Measurements from ENCODE around the gene SNCG. TPM values are rescaled to one million over a fixed set of nuclear protein-coding genes. Genes with fewer than 3 reads are reported as not detected.

SNCG gene
- total and polyA plus RNA-seq, 4 experiments from 2014 or later: not detected

DNA sequence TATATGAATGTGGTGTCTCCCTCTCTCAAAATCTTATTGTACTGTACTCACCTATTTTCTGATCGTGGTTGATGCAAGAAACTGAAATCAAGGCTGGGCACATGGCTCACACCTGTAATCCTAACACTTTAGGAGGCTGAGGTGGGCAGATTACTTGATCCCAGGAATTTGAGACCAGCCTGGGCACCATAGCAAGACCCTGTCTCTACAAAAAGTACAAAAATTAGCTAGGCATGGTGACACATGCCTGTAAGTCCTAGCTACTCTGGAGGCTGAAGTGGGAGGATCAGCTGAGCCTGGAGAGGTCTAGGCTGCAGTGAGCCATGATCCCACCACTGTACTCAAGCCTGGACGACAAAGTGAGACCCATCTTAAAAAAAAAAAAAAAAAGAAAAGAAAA, 17.0 kb upstream of the SNCG start:
- ChIA-PET POLR2A (ENCODE audit: partially characterized antibody) (interaction anchor here (1.1 kb wide), 1 partner anchor 9 kb away, joined by 3 read pairs; no protein-coding TSS in a partner anchor), CTCF (ENCODE audit: partially characterized antibody) (interaction anchor here (1.1 to 6.7 kb wide), 5 partner anchors 10 to 33 kb away, joined by 3 to 97 read pairs (median 32); partner anchors contain the start of gene ADIRF)
- Histone ChIP-seq H3K27ac (ENCODE audit: low read depth, low read length) (no peak overlapping the region), H3K9me3 (ENCODE audit: control insufficient read depth in 1 of 2, low read length in 2 of 2) (no peaks in the 10 kb centered on the region), H3K4me3 (ENCODE audit: low read length in 2 of 2) (no peak overlapping the region), H3K27me3 (ENCODE audit: insufficient read depth, low read length) (no peaks in the 10 kb centered on the region), H3K4me1 (ENCODE audit: insufficient read depth, low read length) (no peaks in the 10 kb centered on the region), H3K36me3 (ENCODE audit: insufficient read depth, low read length) (no peaks in the 10 kb centered on the region)
- Mint-ChIP-seq H3K4me3 (no peak overlapping the region), H3K4me1 (peaks cover 0 to 7% (median 3%) of the 10 kb centered on the region in 4 donors), H3K9me3 (peaks cover 0 to 3% (median 0%) of the 10 kb centered on the region in 8 donors), H3K27ac (no peak overlapping the region), H3K27me3 (no peaks in the 10 kb centered on the region), H3K36me3 (no peaks in the 10 kb centered on the region)
- DNase-seq: no peak
- intact Hi-C loops (cut with micrococcal nuclease): no loop called here

DNA sequence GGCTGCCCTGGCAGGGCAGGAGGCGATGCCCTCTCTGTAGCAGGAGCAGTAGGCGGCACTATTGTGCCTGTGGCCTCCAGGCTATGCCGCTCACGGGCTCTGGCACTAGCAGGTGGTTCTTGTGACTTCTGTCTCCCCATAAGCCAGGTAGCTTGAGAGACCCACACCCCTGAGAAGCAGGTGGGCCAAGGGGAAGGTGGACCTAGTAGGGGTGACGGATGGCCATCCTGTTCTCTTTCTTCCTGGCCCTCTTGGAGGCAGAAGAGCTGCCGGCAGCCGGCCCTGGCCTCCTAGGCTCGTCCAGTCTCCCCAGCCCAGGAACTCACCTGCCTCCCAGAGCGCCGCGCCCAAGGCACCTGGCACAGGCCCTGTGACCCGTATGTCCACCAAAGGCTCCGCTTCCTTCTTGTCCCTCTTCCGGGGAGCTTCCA, 16.4 kb upstream of the SNCG start:
- intact Hi-C loops (cut with micrococcal nuclease): no loop called here
- Histone ChIP-seq H3K9me3 (ENCODE audit: control insufficient read depth in 1 of 2, low read length in 2 of 2) (no peaks in the 10 kb centered on the region), H3K4me1 (ENCODE audit: insufficient read depth, low read length) (no peaks in the 10 kb centered on the region), H3K27ac (ENCODE audit: low read depth, low read length) (no peak overlapping the region), H3K4me3 (ENCODE audit: low read length in 2 of 2) (no peak overlapping the region), H3K27me3 (ENCODE audit: insufficient read depth, low read length) (no peaks in the 10 kb centered on the region), H3K36me3 (ENCODE audit: insufficient read depth, low read length) (no peaks in the 10 kb centered on the region)
- ChIA-PET CTCF (ENCODE audit: partially characterized antibody) (interaction anchor here (5.7 to 6.7 kb wide), 2 partner anchors 9 to 26 kb away, joined by 35 to 97 read pairs; partner anchors contain the start of gene ADIRF), POLR2A (ENCODE audit: partially characterized antibody) (interaction anchor here (1.0 to 1.1 kb wide), 2 partner anchors 8 to 29 kb away, joined by 3 to 4 read pairs; no protein-coding TSS in a partner anchor)
- H3K9me3 Mint-ChIP-seq: peaks cover 0 to 3% (median 0%) of the 10 kb centered on the region in 8 donors
- no peak for DNase-seq
- no peaks in the 10 kb centered on the region for H3K36me3 Mint-ChIP-seq
- no peak overlapping the region for H3K4me3 Mint-ChIP-seq
- peaks cover 0 to 7% (median 5%) of the 10 kb centered on the region in 4 donors for H3K4me1 Mint-ChIP-seq
- peaks cover 0 to 3% of the 10 kb centered on the region in 2 donors for H3K27me3 Mint-ChIP-seq
- H3K27ac Mint-ChIP-seq: no peak overlapping the region

DNA sequence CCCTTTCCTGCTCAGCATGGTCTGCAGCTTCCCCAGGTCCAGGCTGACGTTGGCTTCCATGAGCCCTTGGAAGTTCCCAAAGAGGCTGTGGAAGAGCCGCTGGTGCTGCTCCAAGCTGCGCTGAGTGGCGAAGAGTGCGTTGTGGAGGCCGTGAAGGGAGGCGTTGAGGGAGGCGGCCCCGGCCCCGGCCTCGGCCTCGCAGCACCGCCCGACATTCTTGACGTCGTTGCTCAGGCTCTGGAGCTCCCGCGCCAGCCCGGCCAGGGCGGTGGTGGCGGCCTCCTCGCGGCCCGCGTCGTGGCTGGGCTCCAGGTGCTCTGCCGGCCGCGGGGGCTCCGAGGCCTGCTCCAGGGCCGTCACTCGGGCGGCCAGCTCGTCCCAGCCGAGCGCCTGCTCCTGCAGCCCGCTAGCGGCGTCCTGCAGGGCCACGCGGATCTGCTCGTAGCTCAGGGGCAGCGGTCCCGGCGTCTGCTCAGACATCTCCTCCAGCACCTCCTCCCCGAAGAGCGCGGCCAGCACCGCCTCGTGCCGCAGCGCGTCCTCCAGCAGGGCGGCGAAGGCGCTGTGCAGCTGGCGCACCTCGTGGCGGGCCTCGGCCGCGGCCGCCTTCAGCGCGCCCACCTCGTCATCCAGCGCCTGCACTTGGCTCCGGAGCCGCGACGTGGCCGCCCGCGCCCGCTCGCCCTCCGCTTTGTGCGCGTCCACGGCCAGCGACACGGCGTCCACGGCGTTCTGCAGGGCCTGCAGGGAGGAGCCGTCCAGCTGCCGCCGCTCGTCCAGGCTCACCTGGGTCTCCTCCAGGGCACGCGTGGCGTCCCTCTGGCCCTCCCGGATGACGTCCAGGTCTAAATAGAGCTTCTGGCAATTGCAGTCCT, 15.7 kb upstream of the SNCG start:
- ChIA-PET CTCF (ENCODE audit: partially characterized antibody) (interaction anchor here (6.7 kb wide), 1 partner anchor 26 kb away, joined by 97 read pairs; the partner anchor contains the start of gene ADIRF), POLR2A (ENCODE audit: partially characterized antibody) (interaction anchor here (1.0 kb wide), 1 partner anchor 28 kb away, joined by 4 read pairs; no protein-coding TSS in a partner anchor)
- intact Hi-C loops (cut with micrococcal nuclease): no loop called here
- no peaks in the 10 kb centered on the region for H3K36me3 Mint-ChIP-seq
- no peaks in the 10 kb centered on the region for H3K36me3 ChIP-seq (ENCODE audit: insufficient read depth, low read length)
- H3K9me3 ChIP-seq (ENCODE audit: control insufficient read depth in 1 of 2, low read length in 2 of 2): no peaks in the 10 kb centered on the region
- peaks cover 0 to 3% of the 10 kb centered on the region in 2 donors for H3K27me3 Mint-ChIP-seq
- H3K4me3 ChIP-seq (ENCODE audit: low read length in 2 of 2): no peak overlapping the region
- H3K9me3 Mint-ChIP-seq: peaks cover 0 to 3% (median 0%) of the 10 kb centered on the region in 8 donors
- H3K27me3 ChIP-seq (ENCODE audit: insufficient read depth, low read length): no peaks in the 10 kb centered on the region
- H3K4me3 Mint-ChIP-seq: no peak overlapping the region
- peaks cover 0 to 7% (median 5%) of the 10 kb centered on the region in 4 donors for H3K4me1 Mint-ChIP-seq
- H3K27ac Mint-ChIP-seq: no peak overlapping the region
- H3K4me1 ChIP-seq (ENCODE audit: insufficient read depth, low read length): no peaks in the 10 kb centered on the region
- no peak for DNase-seq
- H3K27ac ChIP-seq (ENCODE audit: low read depth, low read length): no peak overlapping the region

- POLR2A ChIA-PET (ENCODE audit: partially characterized antibody): interaction anchor here (2.1 kb wide), 1 partner anchor 27 kb away, joined by 8 read pairs; no protein-coding TSS in a partner anchor
Measured at GRCh38 chr10:86943316-86944030, 14.9 kb upstream of the SNCG start.

DNA sequence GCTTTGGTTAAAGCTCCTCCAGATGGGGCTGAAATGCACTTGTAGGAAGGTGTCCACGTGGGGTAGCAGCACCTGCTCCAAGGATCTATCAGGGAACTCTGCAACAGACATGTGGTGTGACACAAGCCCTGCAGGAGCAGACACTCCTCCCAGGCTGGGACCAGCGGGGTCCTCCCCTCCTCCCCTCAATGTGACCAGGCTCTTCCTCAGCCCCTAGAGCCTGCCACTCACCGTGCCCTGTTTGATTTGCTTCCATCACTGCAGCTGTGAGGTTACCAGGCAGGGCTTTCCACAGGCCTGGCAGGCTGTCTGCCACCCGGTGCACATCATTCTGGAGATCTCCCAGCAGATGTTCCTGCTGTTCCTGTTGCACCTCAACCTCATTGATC, 14.4 kb upstream of the SNCG start:
- POLR2A ChIA-PET (ENCODE audit: partially characterized antibody): interaction anchor here (2.1 kb wide), 1 partner anchor 27 kb away, joined by 8 read pairs; no protein-coding TSS in a partner anchor
- peaks cover 0 to 5% (median 0%) of the 10 kb centered on the region in 8 donors for H3K9me3 Mint-ChIP-seq
- peaks cover 7 to 14% (median 9%) of the 10 kb centered on the region in 4 donors for H3K4me1 Mint-ChIP-seq
- H3K27me3 Mint-ChIP-seq: peaks cover 0 to 3% of the 10 kb centered on the region in 2 donors
- CTCF ChIA-PET (ENCODE audit: partially characterized antibody): no interaction called here
- no peak for DNase-seq
- Histone ChIP-seq H3K9me3 (ENCODE audit: control insufficient read depth in 1 of 2, low read length in 2 of 2) (no peaks in the 10 kb centered on the region), H3K27me3 (ENCODE audit: insufficient read depth, low read length) (no peaks in the 10 kb centered on the region), H3K36me3 (ENCODE audit: insufficient read depth, low read length) (no peaks in the 10 kb centered on the region), H3K27ac (ENCODE audit: low read depth, low read length) (no peak overlapping the region), H3K4me1 (ENCODE audit: insufficient read depth, low read length) (no peaks in the 10 kb centered on the region), H3K4me3 (ENCODE audit: low read length in 2 of 2) (no peak overlapping the region)
- peaks cover 0 to 6% of the 10 kb centered on the region in 2 donors for H3K36me3 Mint-ChIP-seq
- H3K27ac Mint-ChIP-seq: peak overlapping the region in 1 of 7 donors; percentile 44
- no peak overlapping the region for H3K4me3 Mint-ChIP-seq
- intact Hi-C loops (cut with micrococcal nuclease): no loop called here

More at GRCh38 chr10:86943316-86944030, 14.9 kb upstream of the SNCG start:
- no peaks in the 10 kb centered on the region for H3K36me3 ChIP-seq (ENCODE audit: insufficient read depth, low read length)
- no peak for DNase-seq
- Mint-ChIP-seq H3K4me1 (peaks cover 4 to 8% (median 7%) of the 10 kb centered on the region in 4 donors), H3K27me3 (peaks cover 0 to 3% of the 10 kb centered on the region in 2 donors), H3K9me3 (peaks cover 0 to 4% (median 0%) of the 10 kb centered on the region in 8 donors), H3K27ac (no peak overlapping the region), H3K4me3 (no peak overlapping the region), H3K36me3 (peaks cover 0 to 5% of the 10 kb centered on the region in 2 donors)
- intact Hi-C loops (cut with micrococcal nuclease): no loop called here
- no peak overlapping the region for H3K27ac ChIP-seq (ENCODE audit: low read depth, low read length)
- no peaks in the 10 kb centered on the region for H3K27me3 ChIP-seq (ENCODE audit: insufficient read depth, low read length)
- H3K9me3 ChIP-seq (ENCODE audit: control insufficient read depth in 1 of 2, low read length in 2 of 2): no peaks in the 10 kb centered on the region
- H3K4me1 ChIP-seq (ENCODE audit: insufficient read depth, low read length): no peaks in the 10 kb centered on the region
- CTCF ChIA-PET (ENCODE audit: partially characterized antibody): interaction anchor here (6.7 kb wide), 1 partner anchor 25 kb away, joined by 97 read pairs; the partner anchor contains the start of gene ADIRF
- no peak overlapping the region for H3K4me3 ChIP-seq (ENCODE audit: low read length in 2 of 2)

- Histone ChIP-seq H3K4me3 (ENCODE audit: low read length in 2 of 2) (no peak overlapping the region), H3K4me1 (ENCODE audit: insufficient read depth, low read length) (no peaks in the 10 kb centered on the region), H3K27ac (ENCODE audit: low read depth, low read length) (no peak overlapping the region), H3K9me3 (ENCODE audit: control insufficient read depth in 1 of 2, low read length in 2 of 2) (no peaks in the 10 kb centered on the region), H3K27me3 (ENCODE audit: insufficient read depth, low read length) (no peaks in the 10 kb centered on the region), H3K36me3 (ENCODE audit: insufficient read depth, low read length) (no peaks in the 10 kb centered on the region)
- Mint-ChIP-seq H3K4me3 (no peak overlapping the region), H3K9me3 (peaks cover 0 to 5% (median 0%) of the 10 kb centered on the region in 8 donors), H3K4me1 (peaks cover 6 to 13% (median 12%) of the 10 kb centered on the region in 4 donors), H3K27me3 (peaks cover 0 to 3% of the 10 kb centered on the region in 2 donors), H3K36me3 (peaks cover 0 to 6% of the 10 kb centered on the region in 2 donors), H3K27ac (peak overlapping the region in 1 of 7 donors; percentile 55)
- POLR2A ChIA-PET (ENCODE audit: partially characterized antibody): interaction anchor here (2.1 kb wide), 1 partner anchor 26 kb away, joined by 8 read pairs; no protein-coding TSS in a partner anchor
- intact Hi-C loops (cut with micrococcal nuclease): no loop called here
- DNase-seq: no peak
- CTCF ChIA-PET (ENCODE audit: partially characterized antibody): no interaction called here
Measured at GRCh38 chr10:86944471-86944870, 13.9 kb upstream of the SNCG start.
